ENCODE measurements around the gene PMM1. TPM values are rescaled to one million over a fixed set of nuclear protein-coding genes. Genes with fewer than 3 reads are reported as not detected.

The PMM1 gene
- polyA plus RNA-seq, 1 donor from 2014 or later, result 55.5 TPM

- H2AFZ ChIP-seq (ENCODE audit: low read depth, low read length), result no peak overlapping the region
- no peaks in the 10 kb centered on the region for H3K9me2 ChIP-seq (ENCODE audit: insufficient read depth, low read length)
- H3K79me2 ChIP-seq (replicated peaks; ENCODE audit: insufficient read depth, low read length), result no peaks in the 10 kb centered on the region
- no peak overlapping the region for H3K27ac ChIP-seq (ENCODE audit: low read length)
- no peaks in the 10 kb centered on the region for H3K27me3 ChIP-seq (ENCODE audit: insufficient read depth, low read depth, low read length)
- H3K4me2 ChIP-seq (ENCODE audit: low read length), result no peak overlapping the region
- H3K9me3 ChIP-seq (ENCODE audit: low read length), result no peaks in the 10 kb centered on the region
- no peak overlapping the region for H3K9ac ChIP-seq (ENCODE audit: low read length)
- H3K36me3 ChIP-seq (ENCODE audit: insufficient read depth, low read length), result no peaks in the 10 kb centered on the region
- TF ChIP-seq REST (IDR thresholded peaks at IDR 0.05; ENCODE audit: borderline replicate concordance) (no peak), CTCF (IDR thresholded peaks at IDR 0.05; ENCODE audit: poor library complexity, severe bottlenecking) (no peak), TAF1 (IDR thresholded peaks at IDR 0.05; ENCODE audit: low read depth) (no peak), SMC3 (conservative IDR thresholded peaks at IDR 0.05; ENCODE audit: poor library complexity) (no peak), RAD21 (conservative IDR thresholded peaks at IDR 0.05) (no peak), POLR2AphosphoS5 (IDR thresholded peaks at IDR 0.05) (no peak), EP300 (conservative IDR thresholded peaks at IDR 0.05; ENCODE audit: poor library complexity, severe bottlenecking) (no peak), EZH2 (IDR thresholded peaks at IDR 0.05; ENCODE audit: borderline replicate concordance, insufficient read depth, low read length, poor library complexity, severe bottlenecking) (no peak), MXI1 (conservative IDR thresholded peaks at IDR 0.05; ENCODE audit: poor library complexity, severe bottlenecking) (no peak)
- no peak overlapping the region for H3K4me3 ChIP-seq (ENCODE audit: low read length)
- no peaks in the 10 kb centered on the region for H3F3A ChIP-seq (ENCODE audit: insufficient read depth, low read length, poor library complexity, severe bottlenecking)
- H4K20me1 ChIP-seq (ENCODE audit: insufficient read depth), result no peaks in the 10 kb centered on the region
These were observed 11.3 kb upstream of the PMM1 start for GRCh38 chr22:41600976-41601375.

GRCh38 chr22:41598891-41599635 is 9.4 kb upstream of the PMM1 start:
- H4K20me1 ChIP-seq (ENCODE audit: insufficient read depth), result no peaks in the 10 kb centered on the region
- no peaks in the 10 kb centered on the region for H3K9me3 ChIP-seq (ENCODE audit: low read length)
- no peak for TF ChIP-seq POLR2AphosphoS5 (IDR thresholded peaks at IDR 0.05)
- TF ChIP-seq SMC3 (conservative IDR thresholded peaks at IDR 0.05; ENCODE audit: poor library complexity), result no peak
- no peak for TF ChIP-seq EP300 (conservative IDR thresholded peaks at IDR 0.05; ENCODE audit: poor library complexity, severe bottlenecking)
- no peak for TF ChIP-seq RAD21 (conservative IDR thresholded peaks at IDR 0.05)
- no peak for TF ChIP-seq MXI1 (conservative IDR thresholded peaks at IDR 0.05; ENCODE audit: poor library complexity, severe bottlenecking)
- no peak for TF ChIP-seq TAF1 (IDR thresholded peaks at IDR 0.05; ENCODE audit: low read depth)
- TF ChIP-seq EZH2 (IDR thresholded peaks at IDR 0.05; ENCODE audit: borderline replicate concordance, insufficient read depth, low read length, poor library complexity, severe bottlenecking), result no peak
- no peak for TF ChIP-seq CTCF (IDR thresholded peaks at IDR 0.05; ENCODE audit: poor library complexity, severe bottlenecking)
- no peak for TF ChIP-seq REST (IDR thresholded peaks at IDR 0.05; ENCODE audit: borderline replicate concordance)
- no peaks in the 10 kb centered on the region for H3K79me2 ChIP-seq (replicated peaks; ENCODE audit: insufficient read depth, low read length)
- no peaks in the 10 kb centered on the region for H3K9me2 ChIP-seq (ENCODE audit: insufficient read depth, low read length)
- no peak overlapping the region for H3K27ac ChIP-seq (ENCODE audit: low read length)
- no peaks in the 10 kb centered on the region for H3F3A ChIP-seq (ENCODE audit: insufficient read depth, low read length, poor library complexity, severe bottlenecking)
- H3K36me3 ChIP-seq (ENCODE audit: insufficient read depth, low read length), result no peaks in the 10 kb centered on the region
- no peak overlapping the region for H3K9ac ChIP-seq (ENCODE audit: low read length)
- no peak overlapping the region for H2AFZ ChIP-seq (ENCODE audit: low read depth, low read length)
- no peaks in the 10 kb centered on the region for H3K27me3 ChIP-seq (ENCODE audit: insufficient read depth, low read depth, low read length)
- no peak overlapping the region for H3K4me2 ChIP-seq (ENCODE audit: low read length)
- H3K4me3 ChIP-seq (ENCODE audit: low read length), result no peak overlapping the region

Data from neural cell (in vitro differentiated cells).